Stimulated activated CD4-positive, alpha-beta T cell treated with anti-CD3 and anti-CD28 coated beads, TNF-alpha, amount 100 ng/mL, for 48 hours (primary cell): ENCODE results near the gene NPM1.
"Not testable (repeated sequence)": the region's sequence is repeated elsewhere in the genome, so short reads cannot be mapped to it uniquely, and the experiment has no call there.

ENCODE experiments used
- DNase-seq, 3 donors: peaks; one replicate each; pipeline ENCODE4 v3.0.0-alpha.2; 2020; ENCODE audit warnings: low read depth in 3 of 3

Gene NPM1

DNA sequence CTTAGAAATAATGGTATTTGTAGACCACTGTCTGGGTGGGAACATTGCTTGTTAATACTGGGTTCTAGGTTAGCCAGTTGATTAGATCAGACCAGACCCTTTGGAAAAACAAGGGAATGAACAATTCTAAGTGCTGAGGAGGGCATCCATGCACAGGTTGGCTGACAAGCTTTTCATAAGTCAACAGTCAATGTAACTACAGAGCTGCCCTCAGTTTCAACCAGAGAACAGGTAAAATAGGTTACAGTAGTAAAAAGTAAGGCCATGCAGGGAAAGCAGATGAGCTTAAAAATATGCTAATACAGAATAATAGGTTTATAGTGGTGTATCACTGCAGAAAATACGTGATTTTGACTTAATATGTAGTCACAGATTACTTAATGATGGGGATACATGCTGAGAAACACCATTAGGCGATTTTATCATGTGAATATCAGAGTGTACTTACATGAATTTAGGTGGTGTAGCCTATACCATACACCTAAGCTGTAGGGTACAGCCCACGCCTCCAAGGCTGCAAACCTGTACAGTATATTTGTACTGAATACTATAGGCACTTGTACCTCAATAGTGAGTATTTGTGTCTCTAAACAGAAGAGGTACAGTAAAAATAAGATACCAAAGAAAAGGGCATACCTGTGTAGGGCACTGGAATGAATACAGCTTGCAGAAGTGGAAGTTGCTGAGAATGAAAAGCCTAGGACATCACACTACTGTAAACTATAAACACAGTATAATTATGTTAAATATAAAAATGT, 25.7 kb downstream of the NPM1 start:
- no peak for DNase-seq

DNA sequence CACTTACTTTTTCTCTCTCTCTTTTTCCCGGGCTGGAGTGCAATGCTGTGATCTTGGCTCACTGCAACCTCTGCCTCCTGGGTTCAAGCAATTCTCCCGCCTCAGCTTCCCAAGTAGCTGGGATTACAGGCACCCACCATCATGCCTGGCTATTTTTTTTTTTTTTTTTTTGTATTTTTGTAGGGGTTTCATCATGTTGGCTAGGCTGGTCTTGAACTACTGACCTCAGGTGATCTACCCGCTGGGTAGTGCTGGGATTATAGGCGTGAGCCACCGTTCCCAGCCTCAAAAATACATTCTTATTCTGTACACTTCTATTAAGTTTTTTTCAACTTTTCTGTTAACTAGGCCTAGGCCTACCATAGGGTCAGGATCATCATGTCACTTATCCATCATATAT, 26.3 kb downstream of the NPM1 start:
- not testable (repeated sequence) for DNase-seq

DNA sequence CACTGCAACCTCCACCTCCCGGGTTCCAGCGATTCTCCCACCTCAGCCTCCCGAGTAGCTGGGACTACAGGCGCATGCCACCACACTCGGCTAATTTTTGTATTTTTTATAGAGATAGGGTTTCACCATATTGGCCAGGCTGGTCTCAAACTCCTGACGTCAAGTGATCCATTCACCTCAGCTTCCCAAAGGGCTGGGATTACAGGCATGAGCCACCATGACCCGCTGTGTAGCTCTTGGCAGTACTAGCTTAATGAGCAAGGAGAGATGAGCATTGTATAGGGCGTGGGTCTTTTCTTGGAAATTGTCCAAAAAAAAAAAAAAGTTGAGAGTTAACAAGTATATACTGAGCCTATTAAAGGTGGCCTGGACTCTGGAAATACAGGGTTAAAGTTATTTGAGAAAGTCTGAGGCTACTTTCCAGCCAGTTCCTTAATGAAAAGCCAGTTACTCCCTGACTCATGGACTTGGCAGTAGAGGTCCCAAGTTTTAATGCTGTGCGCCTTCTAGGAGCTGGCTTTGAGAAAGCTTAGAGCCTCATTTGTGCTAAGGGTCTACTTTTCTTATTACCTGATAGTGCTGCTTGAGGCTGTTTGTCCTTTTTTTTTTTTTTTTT, 27.6 kb downstream of the NPM1 start:
- DNase-seq: no peak

DNA sequence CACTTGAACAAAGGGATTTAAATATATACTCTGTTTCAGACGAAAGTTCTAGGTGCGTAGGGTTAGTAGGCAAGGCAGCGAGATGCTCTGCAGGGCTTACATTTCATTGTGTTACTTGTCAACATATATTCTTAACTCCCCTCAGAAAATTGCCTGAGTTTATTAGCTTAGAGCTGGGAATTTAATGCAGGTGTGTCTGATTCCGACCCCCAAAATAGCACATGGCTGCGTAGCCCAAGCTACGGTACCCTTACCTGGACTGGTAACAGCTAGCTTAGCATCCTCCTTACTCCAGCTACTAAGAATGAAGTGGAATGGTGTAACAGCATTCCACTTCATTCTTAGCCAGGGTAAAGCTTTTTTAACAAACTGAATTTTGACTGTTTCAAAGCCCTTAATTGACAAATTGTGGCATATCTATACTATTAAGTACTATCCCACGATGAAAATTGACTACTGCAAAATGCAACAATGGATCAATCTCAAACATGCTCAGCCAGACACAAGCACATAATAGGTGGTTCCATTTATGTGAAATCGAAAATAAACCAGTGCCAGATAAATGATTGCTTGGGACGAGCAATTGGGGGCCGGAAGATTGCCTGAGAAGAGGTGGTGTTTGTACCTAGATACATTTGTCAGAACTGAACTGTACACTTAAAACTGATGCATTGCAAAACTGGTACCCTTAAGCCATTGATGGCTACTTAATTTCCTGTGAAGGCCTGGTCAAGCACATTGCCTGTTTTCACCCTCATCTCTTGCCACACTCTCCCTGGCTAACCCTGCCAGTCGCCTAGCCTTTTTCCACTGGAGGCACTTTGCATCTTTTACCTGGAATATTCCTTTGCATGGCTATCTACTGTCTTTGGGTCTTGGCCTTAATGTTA, 28.8 kb downstream of the NPM1 start:
- no peak for DNase-seq

DNA sequence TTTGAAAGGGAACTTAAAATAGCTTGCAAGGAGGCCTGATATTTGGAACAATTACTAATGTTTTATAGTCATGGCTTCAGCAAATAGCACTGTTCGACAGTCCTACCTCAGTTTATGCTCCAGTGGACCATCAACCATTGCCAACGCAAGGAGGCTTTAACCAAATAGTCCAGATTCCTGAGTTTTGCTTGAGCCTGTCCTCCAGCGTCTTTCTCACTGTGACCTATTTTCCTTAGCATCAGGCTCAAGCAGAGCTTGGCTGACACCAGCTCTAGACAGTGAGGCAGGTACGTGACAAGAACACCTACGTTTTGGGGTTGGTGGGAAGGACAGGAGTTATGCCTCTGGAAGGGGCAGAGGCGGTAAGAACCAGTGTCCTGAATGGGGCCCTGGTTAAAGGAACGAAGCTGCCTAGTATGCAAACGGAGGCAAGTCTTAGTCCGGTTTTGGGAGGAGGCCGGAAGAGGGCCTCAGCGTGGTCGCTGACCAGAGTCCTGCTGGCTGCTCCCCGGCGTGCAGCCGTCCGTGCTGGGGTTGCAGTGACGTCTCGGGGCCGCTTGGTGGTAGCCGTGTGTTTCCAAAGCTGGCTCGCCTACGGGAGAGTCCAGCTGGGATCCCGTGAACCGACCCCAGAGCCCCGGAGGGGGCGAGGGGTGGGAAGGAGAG, 30.8 kb downstream of the NPM1 start:
- peak in 2 of 3 donors; percentile 32 to 46 for DNase-seq

DNA sequence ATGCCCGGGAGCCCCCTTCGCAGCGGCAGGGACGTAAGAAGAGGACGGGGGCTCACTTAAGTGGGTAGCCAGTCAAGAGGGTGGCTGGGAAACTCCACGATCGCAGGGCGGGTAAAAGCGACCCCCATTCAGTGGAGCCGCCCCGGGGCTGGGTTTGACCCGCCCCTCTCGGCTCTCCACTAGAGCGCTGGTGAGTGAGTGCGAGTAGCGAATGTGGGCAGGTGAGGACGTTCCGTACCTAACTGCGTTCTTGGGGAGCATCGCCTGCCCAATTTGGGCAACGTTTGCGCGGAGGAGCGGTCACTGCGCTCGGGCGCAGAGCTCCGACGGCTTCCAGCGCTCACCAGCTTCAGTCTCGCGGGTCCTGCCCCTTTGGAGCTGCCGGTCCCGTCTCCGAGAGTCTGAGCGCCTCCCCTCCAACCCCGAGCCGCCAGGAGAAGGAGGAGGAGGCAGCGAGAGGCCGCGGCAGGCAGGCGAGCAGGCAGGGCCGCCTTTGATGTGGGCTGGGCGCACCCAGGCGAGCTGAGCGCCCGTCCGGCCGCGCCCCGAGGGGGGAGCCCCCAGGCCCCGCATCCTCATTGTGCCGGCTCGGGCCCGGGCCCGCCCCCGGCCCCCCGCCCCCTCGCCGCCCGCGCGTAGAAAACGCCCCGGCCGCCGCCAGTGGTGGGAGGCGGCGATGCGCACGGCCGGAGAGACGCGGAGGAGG, 31.5 kb downstream of the NPM1 start, which contains the start of gene FGF18:
FGF18 (plus strand) TSS at position 666 of the 706 bp plus-strand sequence. CDS start 553 bp downstream, outside the sequence.
- peak in 1 of 3 donors; percentile 16 for DNase-seq

DNA sequence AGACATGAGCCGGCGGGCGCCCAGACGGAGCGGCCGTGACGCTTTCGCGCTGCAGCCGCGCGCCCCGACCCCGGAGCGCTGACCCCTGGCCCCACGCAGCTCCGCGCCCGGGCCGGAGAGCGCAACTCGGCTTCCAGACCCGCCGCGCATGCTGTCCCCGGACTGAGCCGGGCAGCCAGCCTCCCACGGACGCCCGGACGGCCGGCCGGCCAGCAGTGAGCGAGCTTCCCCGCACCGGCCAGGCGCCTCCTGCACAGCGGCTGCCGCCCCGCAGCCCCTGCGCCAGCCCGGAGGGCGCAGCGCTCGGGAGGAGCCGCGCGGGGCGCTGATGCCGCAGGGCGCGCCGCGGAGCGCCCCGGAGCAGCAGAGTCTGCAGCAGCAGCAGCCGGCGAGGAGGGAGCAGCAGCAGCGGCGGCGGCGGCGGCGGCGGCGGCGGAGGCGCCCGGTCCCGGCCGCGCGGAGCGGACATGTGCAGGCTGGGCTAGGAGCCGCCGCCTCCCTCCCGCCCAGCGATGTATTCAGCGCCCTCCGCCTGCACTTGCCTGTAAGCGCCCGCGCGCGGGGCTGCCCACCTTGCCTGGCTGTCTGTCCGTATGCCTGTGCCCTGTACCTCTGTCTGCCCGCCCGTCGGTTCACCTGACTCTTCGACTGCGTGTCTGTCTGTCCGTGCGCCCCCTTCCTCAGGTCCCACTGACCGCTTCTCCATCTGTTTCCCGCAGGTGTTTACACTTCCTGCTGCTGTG, 32.2 kb downstream of the NPM1 start:
- DNase-seq: peak in 1 of 3 donors; percentile 18

DNA sequence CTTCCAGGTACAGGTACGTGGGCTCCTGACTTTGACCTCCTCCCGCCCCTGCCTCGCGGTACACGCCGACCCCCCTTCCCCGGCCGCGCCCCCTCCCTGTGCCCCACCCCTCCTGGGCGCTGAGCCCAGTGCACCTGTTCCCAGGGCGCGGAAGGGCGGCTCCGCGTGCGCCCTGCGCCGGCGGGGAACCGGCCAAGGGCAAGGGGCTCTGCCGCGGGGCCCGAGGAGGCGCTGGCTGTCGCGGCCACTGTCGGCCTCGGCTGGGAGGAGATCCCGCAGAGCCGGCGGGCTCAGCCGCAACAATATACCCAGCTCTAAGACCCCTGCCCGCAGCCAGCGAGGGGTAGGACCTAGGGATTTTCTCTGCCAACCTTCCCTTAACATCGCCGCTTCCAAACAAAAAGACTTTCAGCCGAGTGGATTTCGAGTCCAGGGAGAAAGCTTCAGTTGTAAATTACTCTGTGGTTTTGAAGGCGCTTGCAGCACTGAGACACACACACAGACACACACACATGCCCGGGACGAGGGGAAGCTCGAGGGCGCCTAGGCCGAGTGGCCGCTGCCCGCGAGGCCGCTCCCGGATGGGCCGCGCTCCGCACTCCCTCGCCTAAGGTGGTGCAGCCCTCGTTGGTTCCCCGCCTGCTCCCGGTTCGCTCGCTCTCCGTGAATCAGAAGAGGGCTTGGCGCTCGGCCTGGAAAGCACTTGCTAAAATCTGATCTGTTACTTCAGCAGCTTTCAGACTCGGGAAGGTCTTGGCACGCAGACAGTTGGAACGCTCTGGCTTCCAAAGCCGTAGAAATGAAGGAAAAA, 33.0 kb downstream of the NPM1 start:
- no peak for DNase-seq

DNA sequence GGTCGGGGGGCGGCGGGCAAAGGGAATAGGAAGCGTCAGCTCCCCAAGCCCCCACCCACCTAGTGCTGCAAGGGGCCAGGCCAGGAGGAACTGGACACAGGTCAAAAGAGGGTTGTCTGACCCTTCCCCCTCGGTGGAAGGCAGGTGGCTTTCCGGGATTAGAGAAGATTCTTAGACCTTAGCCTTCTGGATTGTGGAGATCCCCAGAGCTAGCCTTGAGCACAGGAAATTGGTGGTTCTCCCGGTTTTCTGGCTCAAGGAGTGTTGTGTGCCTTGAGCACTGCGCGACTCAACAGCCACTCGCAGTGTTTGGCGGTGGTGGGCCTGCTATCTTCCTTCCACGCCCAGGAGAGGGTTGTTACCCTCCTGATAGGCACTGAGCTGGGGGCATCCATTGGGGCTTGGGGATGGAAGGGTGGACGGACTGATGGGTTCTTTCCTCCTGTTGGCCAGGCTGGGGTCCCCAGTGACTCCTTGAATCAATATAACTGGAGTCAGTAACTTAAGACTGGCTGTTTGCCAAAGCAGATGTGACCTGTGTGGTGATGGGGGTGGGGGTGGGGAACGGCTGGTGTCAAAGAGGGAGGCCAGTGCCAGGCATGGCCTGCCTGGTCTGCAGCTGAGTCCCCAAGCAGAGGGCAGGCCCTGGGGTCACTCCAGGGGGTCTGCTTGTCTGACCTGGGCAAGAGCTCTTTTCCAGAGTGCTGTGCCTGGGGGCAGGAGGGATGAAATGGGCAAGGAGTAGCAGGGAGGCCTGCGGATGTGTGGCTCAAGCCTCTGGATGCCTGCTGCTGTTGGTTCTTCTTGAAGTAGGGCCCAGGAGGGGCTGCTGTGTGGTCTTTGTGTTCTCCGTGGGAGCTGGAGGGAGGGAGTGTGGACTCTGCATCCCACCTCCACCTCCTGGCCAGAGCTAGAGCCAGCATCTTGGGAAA, 33.9 kb downstream of the NPM1 start:
- DNase-seq: no peak

DNA sequence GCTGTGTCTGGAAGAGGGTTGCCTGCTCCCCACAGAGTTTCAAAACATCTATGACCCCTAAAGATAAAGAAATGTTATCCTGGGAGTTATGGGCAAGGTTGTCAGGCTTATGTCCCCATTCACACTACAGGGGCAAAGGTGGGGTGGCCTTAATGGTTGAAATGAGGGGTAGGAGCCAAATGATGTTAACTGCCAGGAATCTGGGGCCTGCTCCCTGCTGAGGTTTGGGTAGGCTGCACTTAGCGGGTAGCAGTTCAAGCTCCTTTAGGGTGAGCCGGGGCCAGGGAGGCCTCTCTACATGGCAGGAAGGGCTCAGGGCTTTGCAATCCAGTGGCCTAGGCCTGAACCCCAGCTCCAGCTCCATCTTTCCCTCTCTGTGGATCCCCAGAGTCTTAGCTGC, 34.8 kb downstream of the NPM1 start:
- no peak for DNase-seq

DNA sequence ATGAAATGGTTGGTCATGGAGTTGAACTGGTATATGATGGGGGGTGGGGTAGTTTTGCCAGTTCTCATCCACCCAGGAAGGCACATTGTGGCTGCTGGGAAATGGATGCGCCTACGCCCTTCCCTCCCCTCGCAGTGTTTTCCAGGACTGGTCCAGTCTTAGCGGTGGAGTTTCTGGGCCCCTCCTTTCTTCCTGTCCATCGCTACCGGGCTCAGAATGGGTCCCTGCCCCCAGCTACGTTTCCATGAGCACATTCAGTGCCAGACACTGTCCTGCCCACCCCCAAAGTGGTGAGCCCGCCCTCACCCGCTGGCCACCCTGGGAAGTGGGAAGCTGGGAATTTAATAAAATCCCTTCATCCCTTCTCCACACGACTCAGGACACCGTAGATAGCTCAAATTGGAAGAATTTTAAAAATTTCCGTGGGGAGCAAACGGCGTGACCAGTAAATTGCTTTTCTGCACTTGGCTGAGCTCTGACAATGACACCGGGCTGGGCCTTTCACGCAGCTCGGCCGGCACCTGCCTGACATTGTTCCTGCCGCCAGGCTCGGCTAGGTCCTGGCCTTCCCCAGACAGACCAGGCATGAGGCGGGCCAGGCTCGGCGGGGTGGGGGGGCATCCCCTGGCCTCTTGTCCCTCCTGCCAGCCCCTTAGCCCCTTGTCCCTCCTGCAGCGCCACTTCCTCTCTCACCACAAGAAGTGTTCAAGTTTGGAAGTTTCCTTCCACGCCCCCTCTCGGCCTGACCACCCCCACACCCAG, 35.4 kb downstream of the NPM1 start:
- DNase-seq: no peak

DNA sequence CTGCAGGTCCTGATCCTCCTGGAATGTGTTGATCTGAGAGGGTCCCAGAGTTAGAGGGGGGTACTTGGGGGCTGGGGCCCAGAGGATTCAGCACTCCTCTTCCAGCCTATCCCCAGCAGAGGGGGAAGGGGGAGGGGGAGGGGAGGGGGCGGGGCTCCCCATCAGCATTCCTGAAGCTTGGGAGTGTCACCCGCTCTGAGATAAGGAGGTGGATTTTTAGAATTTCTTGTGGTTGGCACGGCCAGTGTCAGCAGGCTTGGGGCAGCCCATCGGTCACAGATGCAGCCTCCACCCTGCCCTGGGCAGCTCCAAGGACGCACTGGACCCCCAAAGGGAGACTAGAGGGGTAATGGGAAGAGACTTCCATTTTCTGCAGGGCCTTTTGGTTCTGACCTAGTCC, 37.1 kb downstream of the NPM1 start:
- no peak for DNase-seq

DNA sequence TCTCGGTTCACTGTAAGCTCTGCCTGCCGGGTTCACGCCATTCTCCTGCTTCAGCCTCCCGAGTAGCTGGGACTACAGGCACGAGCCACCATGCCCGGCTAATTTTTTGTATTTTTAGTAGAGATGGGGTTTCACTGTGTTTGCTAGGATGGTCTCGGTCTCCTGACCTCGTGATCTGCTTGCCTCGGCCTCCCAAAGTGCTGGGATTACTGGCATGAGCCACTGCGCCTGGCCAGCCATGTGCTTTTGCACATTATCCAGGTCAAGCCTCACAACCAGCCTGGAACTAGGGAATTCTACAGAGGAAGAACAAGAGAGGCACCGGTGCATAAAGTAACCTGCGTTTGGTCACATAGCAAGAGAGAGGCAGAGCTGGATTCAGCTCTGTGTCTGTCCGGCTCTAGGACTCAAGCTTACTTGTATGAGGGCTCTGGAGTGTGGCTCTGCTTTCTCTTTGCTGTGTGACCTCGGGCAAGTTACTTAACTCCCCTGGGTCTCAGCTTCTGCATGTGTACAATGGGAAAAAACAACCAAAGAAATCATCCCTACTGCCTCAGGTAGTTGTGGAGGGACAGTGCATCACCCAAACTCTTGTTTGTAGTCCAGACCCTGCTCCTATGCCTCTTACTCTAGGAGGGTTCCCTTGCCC, 38.1 kb downstream of the NPM1 start:
- no peak for DNase-seq

DNA sequence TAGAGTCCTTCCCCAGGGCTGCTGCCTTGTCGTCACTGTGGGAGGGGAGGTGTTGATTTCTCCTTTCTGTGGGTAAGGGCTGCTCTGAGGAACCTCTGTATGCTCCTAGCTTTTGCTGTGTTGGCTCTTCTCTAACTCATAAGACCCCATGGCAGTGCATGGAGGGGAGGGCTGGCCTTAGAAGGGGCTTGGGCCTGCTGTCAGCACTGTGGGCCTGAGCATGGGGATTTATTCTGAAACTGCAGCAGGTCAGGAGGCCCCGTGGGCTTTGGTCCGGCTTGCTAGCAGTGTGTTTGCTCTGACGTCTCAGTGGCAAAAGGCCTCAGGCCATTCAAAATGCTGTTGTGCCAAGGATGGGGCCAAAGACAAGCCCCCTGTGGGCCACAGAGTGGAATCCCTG, 38.6 kb downstream of the NPM1 start:
- DNase-seq: no peak

DNA sequence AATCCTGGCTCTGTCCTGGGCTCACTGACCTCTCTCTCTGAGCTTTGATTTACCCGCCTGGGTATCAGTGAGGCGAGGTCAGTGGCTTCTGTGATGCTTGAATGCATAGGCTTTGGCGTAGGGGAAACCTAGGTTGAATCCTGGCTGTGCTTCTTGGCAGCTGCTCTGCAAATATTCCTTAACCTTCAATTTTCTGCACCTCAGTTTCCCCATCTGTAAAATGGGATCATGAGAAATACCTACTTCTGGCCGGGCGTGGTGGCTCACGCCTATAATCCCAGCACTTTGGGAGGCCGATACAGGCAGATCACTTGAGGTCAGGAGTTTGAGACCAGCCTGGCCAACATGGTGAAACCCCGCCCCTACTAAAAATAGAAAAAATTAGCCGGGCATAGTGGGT, 39.0 kb downstream of the NPM1 start:
- no peak for DNase-seq

DNA sequence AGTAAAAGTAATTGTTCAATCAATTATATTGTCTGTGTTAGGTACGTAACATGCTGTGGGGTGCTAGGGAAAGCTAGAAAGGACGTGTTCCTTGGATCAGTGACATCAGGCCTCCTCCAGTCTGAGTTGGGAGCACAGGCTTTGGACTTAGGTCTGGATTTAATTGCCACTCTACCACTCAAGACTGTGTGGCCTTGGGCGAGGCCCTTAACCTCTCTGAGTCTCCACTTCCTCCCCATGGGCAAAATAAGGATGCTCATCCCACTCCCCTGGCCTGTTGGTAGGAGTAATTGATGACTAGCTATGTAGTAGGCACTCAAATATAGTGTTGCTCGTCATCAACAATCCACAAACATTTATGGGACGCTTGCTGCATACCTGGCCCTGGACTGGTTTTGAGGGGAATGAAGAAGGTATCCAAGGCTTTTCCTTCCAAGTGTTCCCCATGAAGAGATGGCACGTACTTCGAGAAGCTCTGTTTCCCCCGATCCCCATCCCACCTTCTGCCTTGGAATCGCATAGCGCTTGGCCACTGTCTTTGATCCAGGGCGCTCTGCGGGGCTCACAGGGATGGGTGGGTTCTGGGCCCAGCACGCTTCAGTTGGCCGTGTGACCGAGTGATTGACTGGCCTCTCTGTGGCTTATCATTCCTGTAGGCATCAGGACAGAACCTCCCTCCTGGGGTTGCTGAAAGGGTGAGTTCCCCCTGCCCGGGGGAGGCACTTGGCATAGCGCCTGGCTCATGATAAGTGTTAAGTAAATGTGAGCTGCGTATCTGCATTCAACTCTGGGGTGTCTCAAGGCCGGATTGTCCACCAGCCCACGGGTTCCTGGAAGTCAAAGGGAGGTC, 39.9 kb downstream of the NPM1 start:
- DNase-seq: no peak
